ENCODE results near the gene GP2. TPM values are rescaled to one million over a fixed set of nuclear protein-coding genes. Genes with fewer than 3 reads are reported as not detected.

GP2 gene
- total and polyA plus RNA-seq, 2 of the 4 experiments (the other 2 are of a cell fraction): not detected

DNA sequence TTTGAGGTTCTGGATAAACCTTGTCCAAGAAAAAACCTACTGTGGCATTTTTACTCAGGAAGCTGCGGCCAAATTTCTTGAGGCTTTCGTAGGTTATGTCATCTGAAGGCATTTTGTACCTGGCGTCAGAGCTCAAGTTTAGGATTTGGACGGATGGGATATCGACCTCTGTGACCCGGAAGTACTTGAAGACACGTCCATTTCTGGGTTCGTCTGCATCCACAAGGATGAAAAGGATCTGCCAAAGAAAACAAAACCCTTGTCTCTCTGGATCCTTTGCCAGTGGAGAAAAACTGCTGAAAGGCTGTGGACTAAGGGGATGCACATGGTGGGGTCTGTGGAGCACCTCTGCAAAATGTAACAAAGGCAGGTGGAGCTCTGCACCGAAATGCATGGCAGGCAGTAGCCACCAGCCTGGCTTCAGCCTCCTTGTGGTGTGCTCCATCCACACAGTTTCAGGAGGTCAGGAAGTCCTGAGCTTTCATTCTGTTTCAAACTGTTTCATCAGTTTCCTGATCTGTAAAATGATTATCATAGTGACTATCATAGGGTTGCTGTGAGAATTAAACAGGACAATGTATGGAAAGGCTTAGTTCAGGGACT lies 42.2 kb upstream of the GP2 start:
- H3K4me2 ChIP-seq (ENCODE audit: low read depth, low read length): no peak overlapping the region
- H2AFZ ChIP-seq (replicated peaks; ENCODE audit: low read length, poor library complexity): no peak overlapping the region
- no peak overlapping the region for H4K5ac ChIP-seq (ENCODE audit: low read depth, low read length)
- WGBS, 2 experiments (ENCODE audit: extremely low coverage in 2 of 2, insufficient read length in 1 of 2): 52% methylated on average over 5 of the region's 9 CpGs; no CpG with 5 or more reads in 1 of the 2 experiments
- no peak overlapping the region for H2BK5ac ChIP-seq (ENCODE audit: low read depth, low read length, poor library complexity, severe bottlenecking)
- DNase-seq (no peak), ATAC-seq (ENCODE audit: low read depth) (no peak)
- peaks cover 3% of the 10 kb centered on the region; the same call in 1 of the 2 replicates for H3K9me3 ChIP-seq (ENCODE audit: control insufficient read depth, insufficient read depth, low read length)
- TF ChIP-seq, protein P1, sequence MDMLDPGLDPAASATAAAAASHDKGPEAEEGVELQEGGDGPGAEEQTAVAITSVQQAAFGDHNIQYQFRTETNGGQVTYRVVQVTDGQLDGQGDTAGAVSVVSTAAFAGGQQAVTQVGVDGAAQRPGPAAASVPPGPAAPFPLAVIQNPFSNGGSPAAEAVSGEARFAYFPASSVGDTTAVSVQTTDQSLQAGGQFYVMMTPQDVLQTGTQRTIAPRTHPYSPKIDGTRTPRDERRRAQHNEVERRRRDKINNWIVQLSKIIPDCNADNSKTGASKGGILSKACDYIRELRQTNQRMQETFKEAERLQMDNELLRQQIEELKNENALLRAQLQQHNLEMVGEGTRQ (IDR thresholded peaks at IDR 0.05; ENCODE audit: low read depth, low read length): no peak
- TF ChIP-seq, protein P2, sequence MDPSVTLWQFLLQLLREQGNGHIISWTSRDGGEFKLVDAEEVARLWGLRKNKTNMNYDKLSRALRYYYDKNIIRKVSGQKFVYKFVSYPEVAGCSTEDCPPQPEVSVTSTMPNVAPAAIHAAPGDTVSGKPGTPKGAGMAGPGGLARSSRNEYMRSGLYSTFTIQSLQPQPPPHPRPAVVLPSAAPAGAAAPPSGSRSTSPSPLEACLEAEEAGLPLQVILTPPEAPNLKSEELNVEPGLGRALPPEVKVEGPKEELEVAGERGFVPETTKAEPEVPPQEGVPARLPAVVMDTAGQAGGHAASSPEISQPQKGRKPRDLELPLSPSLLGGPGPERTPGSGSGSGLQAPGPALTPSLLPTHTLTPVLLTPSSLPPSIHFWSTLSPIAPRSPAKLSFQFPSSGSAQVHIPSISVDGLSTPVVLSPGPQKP (IDR thresholded peaks at IDR 0.05; ENCODE audit: borderline replicate concordance, low read depth, low read length): no peak
- TF ChIP-seq CEBPB (IDR thresholded peaks at IDR 0.05; ENCODE audit: low read depth, low read length) (no peak), NFE2L2 (IDR thresholded peaks at IDR 0.05; ENCODE audit: low read depth, low read length) (no peak), RCOR1 (IDR thresholded peaks at IDR 0.05; ENCODE audit: insufficient replicate concordance, low read length) (no peak)
- H3K4me1 ChIP-seq (ENCODE audit: control insufficient read depth, insufficient read depth, low read length): no peaks in the 10 kb centered on the region
- H2AK5ac ChIP-seq (ENCODE audit: low read depth, low read length): no peak overlapping the region
- H2AK9ac ChIP-seq (replicated peaks; ENCODE audit: low read depth, low read length, poor library complexity): no peak overlapping the region
- no peak overlapping the region for H3K14ac ChIP-seq (replicated peaks; ENCODE audit: low read depth, low read length)
- H2BK20ac ChIP-seq (ENCODE audit: low read depth, low read length): no peak overlapping the region
- H3K4me3 ChIP-seq (ENCODE audit: insufficient read depth, low read depth, low read length): no peak overlapping the region
- no peak overlapping the region for H2BK15ac ChIP-seq (ENCODE audit: low read depth, low read length)
- H3K56ac ChIP-seq (ENCODE audit: extremely low read depth, insufficient read depth, low read length): no peak overlapping the region
- dilution Hi-C loops (cut with HindIII; ENCODE audit: low sequenced_read_pairs, unreplicated experiment): no loop called here
- H3K79me1 ChIP-seq (ENCODE audit: low read depth in 1 of 2, low read length in 2 of 2): no peaks in the 10 kb centered on the region
- no peak overlapping the region for H3K23ac ChIP-seq (ENCODE audit: low read depth, low read length)
- H3K27me3 ChIP-seq (ENCODE audit: control insufficient read depth, insufficient read depth, low read length): no peaks in the 10 kb centered on the region
- H3K27ac ChIP-seq (ENCODE audit: insufficient read depth, low read length): no peak overlapping the region
- no peak overlapping the region for H2BK120ac ChIP-seq (ENCODE audit: low read depth, low read length)
- in situ Hi-C loops (cut with MboI; ENCODE audit: low sequenced_read_pairs): no loop called here
- no peaks in the 10 kb centered on the region for H3K9me1 ChIP-seq (ENCODE audit: insufficient read depth, low read length)
- H3K18ac ChIP-seq (ENCODE audit: low read depth, low read length): no peak overlapping the region
- intact Hi-C loops (cut with micrococcal nuclease): no loop called here
- H4K91ac ChIP-seq (ENCODE audit: insufficient read depth, low read depth, low read length): no peak overlapping the region
- POLR2A ChIA-PET (ENCODE audit: unreplicated experiment): no interaction called here
- H3K4ac ChIP-seq (ENCODE audit: low read depth, low read length): no peak overlapping the region
- H3K36me3 ChIP-seq (ENCODE audit: control insufficient read depth, insufficient read depth, low read length): no peaks in the 10 kb centered on the region
- CTCF ChIA-PET: interaction anchor here (1.0 kb wide), 1 partner anchor 16 kb away, joined by 3 read pairs; no protein-coding TSS in a partner anchor
- no peak overlapping the region for H4K8ac ChIP-seq (ENCODE audit: low read depth in 2 of 2, low read length in 2 of 2)
- H4K20me1 ChIP-seq (ENCODE audit: insufficient read depth, low read length): no peaks in the 10 kb centered on the region
- no peak overlapping the region for H3K9ac ChIP-seq (ENCODE audit: low read depth, low read length)
- BruUV-seq (replicated peaks): no TSS peak
